ENCODE results near the gene ST6GAL1.
"Not testable (repeated sequence)": the region's sequence is repeated elsewhere in the genome, so short reads cannot be mapped to it uniquely, and the experiment has no call there.

The ST6GAL1 gene

DNA sequence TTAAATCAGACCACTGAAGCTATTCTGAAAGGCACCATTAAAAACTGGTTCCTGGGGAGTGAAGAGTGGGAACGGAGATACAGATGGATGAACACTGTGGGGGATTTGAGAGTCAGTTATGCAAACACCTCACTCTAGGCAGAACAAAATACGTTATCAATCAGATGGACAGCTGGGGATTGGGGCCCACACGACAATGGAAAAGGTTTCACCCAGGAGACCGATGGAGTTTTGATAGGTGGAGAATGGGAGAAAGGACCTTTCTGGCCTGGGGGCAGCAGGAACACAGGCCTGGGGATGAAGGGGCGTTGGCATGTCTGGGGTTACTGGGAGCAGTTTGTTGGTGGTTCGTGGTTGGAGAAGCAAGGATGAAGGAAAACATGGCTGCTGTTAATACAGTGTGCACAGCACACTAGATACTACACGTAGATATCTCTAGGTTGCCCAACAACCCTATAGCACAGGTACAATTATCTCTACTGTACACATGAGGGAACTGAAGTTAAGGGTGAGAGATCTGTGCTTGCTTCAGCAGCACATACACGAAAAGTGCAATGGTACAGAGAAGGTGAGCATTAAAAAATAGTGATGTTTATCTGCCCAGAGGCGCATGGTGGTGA lies 16.5 kb downstream of the ST6GAL1 start:
- no peak for DNase-seq

DNA sequence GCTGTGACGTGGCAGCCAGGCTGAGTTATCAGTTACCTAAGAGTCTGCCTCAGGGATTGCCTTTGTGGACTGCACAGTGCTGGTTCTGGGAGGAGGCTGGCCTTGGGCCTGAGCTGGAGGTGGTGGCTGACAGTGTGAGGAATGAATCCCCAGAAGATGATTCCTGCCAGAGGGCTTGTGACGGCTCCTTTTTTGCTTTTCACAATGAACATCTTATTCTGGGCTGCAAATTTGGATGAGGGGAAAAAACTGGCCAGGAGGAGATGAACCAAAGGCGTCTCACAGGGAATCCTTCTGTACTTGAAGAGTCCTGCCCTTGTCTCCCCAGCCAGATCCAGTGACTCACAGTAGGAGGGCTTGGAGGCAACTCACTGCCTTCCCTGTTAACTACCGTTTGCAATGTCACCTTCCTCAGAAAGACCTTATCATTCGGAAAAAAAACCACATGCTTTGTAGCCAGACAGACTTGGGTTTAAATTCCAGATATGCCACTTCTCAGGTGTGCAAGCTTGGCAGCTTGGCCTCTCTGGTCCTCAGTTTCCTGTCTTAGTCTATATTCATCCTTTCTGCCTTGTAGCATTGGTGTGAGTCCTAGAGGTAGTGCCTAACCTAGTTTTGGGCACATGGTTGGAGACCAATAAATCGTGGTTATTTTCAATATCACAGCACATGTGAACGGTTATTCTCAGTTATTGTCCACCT lies 19.1 kb downstream of the ST6GAL1 start:
- DNase-seq: no peak

DNA sequence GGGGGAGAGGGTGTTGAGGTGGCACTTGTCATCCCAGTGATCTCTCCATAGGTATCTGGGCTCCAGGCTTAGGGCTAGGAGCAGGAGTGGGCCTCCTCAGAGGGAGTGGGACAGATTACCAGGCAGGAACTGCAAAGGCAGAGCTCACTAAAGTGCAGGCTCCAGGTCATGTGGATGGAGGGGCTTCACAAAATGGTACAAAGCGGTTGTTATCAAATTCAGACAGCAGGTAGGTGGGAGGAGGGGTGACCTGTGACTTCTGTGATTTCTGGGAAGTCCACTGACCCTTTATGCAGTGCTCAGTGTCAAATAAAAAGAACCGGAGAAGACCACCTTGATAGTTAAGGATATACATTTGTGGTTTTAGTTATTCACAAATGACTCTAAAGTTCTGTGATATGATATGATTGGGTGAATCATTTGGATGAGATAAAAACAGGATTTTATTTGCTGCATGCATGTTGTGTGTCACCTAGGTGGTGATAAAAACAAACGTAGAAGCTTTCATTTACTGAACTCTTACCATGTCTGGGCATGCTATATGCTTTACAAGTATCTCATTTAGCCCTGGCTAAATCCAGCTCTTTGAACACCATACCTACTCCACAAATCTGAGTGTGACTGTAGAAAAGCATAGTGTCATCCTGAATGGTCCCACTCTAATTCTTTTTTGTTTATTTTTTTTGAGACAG lies 20.2 kb downstream of the ST6GAL1 start:
- no peak for DNase-seq

DNA sequence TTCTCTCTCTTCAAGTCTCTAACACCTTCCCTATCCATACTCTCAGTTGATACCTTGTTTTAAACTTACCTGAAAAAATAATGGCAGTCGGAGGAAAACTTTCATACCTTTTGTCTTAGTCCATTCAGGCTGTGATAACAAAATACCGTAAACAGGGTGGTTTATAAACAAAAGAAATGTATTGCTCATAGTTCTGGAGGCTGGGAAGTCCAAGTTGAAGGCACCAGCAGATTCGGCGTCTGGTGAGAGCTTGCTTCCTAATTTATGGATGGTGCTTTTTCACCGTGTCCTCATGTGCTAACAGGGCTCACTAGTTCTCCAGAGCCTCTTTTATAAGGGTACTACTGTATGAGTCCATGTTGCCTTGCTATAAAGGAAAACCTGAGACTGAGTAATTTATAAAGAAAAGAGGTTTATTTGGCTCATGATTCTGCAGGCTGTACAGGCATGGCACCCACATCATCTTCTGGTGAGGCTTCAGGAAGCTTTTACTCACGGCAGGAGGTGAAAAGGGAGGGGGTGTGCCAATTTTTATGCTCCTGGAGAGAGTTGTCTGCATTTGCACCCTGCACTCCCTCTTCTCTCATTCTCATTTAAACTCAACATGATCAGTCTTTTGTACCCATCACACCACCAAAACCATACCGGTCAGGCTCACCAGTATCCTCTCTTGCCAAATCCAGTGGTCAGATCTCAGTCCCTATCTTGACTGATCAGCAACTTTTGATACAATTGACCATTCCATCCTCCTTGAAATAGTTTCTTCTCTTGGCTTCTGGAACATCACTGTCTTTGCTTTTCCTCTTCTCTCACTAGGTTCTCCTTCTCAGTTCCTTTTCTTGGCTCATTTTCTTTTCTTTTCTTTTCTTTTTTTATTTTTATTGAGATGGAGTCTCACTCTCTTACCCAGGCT lies 21.6 kb downstream of the ST6GAL1 start:
- DNase-seq: no peak

DNA sequence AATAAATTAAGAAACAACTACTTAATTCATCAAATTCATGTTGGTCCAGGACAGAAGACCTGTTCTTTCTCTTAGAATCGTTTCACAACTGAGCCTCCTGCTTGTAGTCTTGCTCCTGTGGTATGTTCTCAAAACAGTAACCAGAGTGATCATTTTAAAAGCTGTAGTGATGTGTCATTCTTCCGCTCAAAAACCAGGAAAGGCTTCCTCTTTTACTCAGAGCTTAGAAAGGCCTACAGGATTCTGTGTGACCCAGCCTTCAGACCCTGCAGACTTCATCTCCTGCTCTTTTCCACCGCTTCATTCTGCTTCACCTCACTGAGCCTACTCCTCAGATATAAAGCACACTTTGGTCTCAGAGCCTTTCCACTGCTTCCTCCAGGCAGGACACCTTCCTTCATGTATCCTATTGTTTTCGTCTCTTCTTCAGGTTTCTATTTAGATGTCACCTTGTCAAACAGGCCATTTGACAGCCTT lies 22.7 kb downstream of the ST6GAL1 start:
- DNase-seq: peak in 1 of 2 donors; percentile 86

DNA sequence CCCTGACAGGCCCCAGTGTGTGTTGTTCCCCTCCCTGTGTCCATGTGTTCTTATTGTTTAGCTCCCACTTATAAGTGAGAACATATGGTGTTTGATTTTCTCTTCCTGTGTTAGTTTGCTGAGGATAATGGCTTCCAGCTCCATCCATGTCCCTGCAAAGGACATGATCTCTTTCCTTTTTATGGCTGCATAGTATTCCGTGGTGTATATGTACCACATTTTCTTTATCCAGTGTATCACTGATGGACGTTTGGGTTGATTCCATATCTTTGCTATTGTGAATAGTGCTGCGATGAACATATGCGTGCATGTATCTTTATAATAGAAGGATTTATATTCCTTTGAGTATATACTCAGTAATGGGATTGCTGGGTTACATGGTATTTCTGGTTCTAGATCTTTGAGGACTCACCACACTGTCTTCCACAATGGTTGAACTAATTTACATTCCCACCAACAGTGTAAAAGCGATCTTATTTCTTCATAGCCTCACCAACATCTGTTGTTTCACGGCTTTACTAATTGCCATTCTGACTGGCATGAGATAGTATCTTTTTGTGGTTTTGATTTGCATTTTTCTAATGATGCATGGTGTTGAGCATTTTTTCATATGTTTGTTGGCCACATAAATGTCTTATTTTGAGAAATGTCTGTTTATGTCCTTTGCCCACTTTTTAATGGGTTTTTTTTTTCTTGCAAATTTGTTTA lies 23.8 kb downstream of the ST6GAL1 start:
- not testable (repeated sequence) for DNase-seq

DNA sequence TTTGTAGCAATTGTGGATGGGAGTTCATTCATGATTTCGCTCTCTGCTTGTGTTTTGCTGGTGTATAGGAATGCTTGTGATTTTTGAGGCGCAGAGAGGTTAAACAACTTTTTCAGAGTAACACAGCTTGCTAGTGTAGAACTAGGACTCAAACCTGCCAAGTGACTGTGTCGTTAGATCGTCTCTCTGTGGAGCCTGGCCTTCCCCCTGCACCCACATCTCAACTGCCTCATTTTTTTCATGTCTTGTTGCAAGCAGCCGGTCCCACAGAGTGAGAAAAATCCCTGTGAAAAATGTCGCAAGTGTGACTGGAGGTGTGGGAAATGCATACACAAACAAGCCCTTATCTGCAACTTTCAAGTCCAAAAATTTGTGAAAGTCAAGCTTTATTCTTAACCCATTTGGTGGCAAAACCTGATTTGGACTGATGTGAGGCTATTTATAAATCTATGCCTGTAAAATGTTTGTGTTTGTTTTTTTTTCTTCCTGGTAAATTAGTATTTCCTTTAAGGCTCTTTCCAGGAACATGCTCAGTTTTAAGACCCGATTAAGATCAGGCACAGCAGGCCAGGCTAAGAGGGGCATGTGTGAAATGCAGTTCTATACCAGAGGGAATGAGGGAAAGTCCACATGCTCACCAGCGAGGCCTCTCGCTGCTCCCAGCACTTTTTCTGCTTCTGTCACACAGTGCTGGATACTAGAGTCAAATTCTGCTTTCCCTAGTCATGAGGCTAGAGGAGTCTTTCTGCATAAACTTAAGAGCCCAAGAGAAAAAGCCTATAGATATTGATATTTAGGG lies 25.8 kb downstream of the ST6GAL1 start:
- DNase-seq: no peak

DNA sequence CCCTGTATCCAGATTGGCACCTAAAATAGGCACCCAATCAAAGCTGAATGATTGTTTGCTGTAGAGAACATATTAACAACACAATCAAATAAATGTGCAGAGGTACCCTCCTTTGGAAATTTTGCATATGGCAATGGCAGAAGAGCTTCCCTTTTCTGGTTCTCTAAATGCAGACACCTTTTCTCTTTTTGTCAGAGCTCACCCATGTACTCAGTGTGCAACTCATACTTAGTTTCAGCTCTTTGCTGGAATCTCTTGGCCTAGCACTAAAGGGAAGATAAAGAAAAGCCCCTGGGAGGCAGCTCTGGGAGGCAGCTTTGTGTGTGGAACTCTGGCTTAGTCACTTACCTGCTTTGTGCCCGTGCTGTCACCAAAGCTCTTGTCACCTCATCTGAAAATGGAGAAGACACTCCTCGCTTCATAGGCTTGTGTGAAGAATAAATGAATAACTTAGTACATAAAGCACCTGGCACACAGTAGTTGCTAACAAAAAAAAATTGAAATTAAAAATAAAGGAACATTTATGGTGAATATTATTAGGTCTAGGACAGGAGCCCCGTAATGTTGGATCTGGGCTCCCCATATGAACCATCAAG lies 28.8 kb downstream of the ST6GAL1 start:
- DNase-seq: no peak

DNA sequence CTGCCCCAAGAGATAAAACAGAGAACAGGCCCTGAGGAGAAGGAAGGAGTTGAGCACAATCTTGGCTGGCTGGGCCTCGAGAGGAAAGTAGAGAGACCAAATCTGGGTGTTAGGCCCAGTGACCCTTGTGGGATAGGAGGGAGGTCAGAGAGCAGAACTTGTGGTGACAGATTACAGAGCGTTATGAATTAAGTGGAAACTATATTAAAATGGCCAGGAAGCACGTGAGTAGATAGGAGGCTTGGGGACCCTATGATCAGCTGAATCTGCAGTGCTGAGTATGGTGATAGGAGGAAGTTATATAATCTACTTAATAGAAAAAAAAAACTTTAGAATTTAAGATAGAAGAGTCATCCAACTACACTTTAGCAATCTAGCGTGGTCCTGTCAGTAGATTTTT lies 30.0 kb downstream of the ST6GAL1 start:
- DNase-seq: no peak

DNA sequence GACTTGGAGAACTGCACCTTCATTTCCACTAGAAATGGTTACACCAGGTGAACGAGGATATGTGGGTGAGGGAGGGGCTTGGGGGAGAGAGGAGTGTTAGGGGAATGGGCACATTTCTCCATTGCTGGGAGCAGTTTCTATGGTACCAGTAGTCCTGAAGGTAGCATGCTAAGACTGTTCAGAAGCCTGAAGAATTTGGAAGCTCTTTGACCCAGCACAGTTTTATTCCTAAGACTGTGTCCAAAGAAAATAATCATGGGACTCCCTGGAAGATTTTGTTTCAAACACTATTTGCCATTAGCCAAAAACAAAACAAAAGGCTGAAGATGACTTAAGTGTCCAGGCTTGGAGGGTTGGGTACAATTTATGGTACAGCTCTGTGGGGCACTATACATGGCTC lies 32.1 kb downstream of the ST6GAL1 start:
- DNase-seq: no peak

DNA sequence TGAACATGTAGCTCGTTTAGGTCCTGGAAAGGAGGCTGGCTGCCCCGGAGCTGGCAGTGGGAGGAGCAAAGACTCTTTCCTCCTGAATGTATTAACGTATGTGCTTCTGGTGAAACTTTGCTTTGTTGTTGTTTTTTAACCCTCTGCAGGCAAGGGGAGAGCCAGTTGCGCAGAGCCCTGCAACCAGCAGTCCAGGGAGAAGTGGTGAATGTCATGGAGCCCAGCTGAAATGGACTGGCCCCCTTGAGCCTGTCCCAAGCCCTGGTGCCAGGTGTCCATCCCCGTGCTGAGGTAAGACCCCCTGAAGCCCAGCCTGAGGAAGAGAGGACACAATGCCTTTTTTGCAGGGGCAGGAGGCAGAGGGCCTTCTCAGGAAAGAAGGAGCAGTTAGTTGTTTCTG lies 33.3 kb downstream of the ST6GAL1 start:
- DNase-seq: no peak

DNA sequence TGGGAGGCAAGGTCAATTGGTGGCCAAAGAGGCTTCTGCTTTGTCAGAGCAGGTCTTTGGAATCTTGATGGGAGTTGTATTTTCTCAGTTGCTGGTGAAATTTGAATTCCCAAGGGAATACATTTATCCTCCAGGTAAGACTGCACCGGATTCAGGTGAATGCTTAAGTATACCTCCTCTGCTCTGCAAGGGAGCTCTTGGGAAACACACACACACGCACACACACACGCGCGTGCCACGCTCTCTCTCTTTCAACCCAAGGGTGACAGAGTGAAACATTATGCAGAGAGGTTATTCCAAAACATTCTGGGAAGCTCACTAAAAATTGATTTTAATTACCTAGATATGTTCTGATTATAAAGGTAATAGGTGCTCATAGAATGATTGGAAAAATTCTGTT lies 33.7 kb downstream of the ST6GAL1 start:
- DNase-seq: no peak

DNA sequence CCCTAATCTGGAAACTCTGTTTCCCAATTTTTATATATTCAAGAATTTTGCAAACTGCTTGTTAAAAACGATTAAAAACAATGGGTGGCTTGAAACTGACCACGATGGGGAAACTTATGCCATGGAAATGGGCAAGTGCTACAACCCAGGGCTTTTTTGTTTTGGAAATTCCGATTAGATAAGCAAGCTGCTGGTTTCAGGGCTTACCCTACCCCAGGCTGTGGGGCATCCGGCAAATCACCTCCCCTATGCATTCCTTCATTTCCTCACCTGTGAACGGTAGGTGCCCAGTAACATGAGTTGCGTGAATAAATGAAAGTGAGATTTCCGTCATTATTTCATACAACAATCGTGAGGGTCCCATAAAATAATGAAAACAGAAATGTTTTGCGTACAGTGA lies 34.3 kb downstream of the ST6GAL1 start:
- DNase-seq: no peak

DNA sequence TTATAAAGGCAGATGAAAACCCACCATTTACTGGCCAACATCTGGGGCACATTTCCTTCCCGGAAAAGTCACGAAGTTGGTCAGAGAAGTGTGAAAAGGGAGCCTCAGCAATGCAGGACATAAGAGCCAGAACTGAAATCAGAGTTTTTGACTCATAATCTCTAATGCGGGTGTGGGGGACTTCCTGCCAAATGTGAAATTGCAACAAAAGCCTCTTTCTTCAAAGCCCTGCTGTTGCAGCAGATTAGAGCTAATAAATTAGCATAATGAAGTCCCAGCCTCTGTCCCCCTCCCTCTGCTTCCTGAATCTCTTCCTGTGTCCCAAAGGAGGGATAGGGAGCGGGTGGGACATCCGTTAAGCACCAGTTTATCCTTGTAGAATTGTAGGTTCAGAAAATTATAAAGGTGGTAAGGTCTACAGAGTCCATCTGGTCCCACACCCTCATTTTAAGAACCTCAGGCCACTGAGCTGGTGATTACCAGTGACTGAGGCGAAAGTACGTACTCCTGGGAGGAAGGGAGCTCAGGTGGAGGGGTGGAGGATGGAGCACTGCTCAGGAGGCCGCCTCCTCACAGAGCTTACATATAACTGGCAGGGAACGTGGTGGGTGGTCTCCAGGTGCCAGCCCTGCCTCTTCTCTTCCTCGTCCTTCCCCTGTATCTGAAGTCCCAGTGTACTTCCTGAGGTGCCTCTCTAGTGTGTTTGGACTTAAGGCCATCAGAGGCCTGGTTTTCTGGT lies 35.0 kb downstream of the ST6GAL1 start:
- DNase-seq: no peak

DNA sequence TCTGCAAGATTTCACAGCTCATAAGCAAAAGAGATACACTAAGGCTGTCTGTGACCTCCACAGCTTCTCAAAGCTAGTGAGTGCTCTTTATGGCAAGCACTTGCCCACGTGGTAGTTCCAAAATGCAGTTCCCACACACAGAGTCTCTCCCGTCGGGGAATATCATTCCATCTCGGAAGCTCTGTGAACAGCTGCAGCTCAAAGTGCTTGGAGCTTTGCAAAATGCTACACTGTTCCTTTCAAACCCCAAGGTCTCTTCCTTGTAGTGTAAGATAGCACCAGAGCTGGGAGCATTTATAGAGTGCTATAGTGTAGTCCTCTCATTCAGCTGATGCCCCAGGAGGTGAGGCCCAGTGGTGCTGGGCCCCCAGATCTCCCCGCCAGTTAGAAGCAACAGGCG lies 36.1 kb downstream of the ST6GAL1 start:
- no peak for DNase-seq

DNA sequence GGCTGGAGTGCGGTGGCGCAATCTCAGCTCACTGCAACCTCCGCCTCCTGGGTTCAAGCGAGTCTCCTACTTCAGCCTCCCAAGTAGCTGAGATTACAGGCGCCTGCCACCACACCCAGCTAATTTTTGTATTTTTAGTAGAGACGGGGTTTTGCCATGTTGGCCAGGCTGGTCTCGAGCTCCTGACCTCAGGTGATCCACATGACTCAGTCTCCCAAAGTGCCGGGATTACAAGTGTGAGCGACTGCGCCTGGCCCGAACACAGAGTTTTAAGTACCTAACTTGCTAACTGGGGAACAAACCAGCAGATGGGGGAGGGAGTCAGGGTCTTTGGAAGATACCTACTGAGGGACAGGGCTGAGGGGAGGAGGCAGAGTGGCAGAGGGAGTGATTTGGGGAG lies 36.9 kb downstream of the ST6GAL1 start:
- DNase-seq: not testable (repeated sequence)

DNA sequence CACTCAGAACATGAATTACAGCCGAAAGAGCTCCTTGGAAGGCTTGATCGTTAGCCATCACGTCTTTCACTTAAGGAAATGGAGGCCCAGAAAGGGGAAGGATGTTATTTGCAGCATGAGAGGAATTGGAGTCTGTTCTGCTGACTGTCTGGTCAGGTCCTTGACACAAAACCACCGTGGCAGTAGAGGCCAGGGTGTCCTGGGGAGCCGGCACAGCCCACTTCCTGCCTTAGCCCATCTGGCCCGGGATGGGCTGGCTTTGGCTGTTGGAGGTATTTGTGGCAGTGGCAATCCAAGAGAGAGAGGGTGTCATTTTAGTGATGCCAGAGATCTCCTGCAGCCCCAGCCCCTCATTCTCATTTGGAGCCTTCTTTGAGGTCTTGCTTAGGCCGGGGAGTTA lies 37.4 kb downstream of the ST6GAL1 start:
- DNase-seq: peak in 1 of 2 donors; percentile 66

DNA sequence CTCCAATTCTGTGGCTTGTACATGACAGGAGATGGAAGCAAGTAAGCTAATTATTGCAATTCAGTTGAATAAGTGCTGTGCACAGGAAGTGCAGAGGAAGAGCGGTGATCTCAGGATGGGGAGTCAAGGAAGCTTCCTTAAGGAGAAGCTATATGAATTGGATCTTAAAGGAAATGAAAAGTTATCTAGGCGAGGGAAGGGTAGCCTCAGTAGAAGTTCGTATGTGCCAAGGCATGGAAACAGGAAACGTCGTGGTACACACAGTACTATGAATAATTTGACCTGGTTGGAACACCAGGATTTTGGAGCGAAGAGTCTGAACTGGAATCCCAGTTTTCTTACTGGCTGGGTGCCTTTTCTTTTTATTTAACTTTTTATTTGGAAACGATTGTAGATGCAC lies 39.3 kb downstream of the ST6GAL1 start:
- no peak for DNase-seq

DNA sequence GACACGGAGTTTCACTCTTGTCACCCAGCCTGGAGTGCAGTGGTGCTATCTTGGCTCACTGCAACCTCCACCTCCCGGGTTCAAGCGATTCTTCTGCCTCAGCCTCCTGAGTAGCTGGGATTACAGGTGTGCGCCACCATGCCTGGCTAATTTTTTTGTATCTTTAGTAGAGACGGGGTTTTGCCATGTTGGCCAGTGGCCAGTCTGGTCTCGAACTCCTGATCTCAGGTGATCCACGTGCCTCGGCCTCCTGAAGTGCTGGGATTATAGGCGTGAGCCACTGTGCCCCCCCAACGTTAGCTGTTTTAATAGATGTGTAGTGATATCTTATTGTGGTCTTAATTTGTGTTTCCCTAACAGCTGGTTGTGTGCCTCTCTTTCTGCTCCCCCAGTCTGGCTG lies 40.8 kb downstream of the ST6GAL1 start:
- DNase-seq: not testable (repeated sequence)

DNA sequence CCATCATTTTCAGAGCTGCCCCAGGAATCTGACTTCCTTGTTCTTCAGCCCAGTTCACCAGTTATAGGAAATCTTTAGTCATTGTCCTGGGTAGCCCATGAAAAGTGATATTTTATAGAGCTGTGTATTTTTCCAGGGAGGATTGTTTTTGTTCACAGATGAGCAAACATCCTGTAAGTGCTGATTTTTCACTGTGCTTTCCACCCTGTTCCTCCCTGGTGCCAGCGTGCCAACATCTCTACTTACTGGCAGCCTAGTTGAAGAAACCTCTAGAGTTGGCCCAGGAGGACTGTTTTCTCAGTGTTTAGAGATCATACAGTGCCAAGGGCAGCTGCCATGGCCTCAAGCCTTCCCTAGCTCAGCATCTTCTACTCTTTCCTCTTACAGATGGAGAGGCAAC lies 41.3 kb downstream of the ST6GAL1 start:
- DNase-seq: no peak
